GM20000 (cell line): Measurements from ENCODE around the gene BCL2L13.
"Not testable (repeated sequence)": the region's sequence is repeated elsewhere in the genome, so short reads cannot be mapped to it uniquely, and the experiment has no call there.

Experiments
- DNase-seq: peaks from one replicate; pipeline ENCODE4 v3.0.0; 2012; ENCODE audit warnings: low spot score
- CTCF ChIP-seq: IDR thresholded peaks from 2 replicates; pipeline ENCODE4 v1.5.1; 2012; ENCODE audit warnings: mild to moderate bottlenecking, control low read depth; ENCODE audit errors: extremely low read depth, missing control alignments

Gene BCL2L13

GRCh38 chr22:17695986-17696385, 57.4 kb downstream of the BCL2L13 start:
- no peak for TF ChIP-seq CTCF
- no peak for DNase-seq

- not testable (repeated sequence) for DNase-seq
Measured at GRCh38 chr22:17697196-17697595, 58.6 kb downstream of the BCL2L13 start.

- DNase-seq, result not testable (repeated sequence)
Measured at GRCh38 chr22:17698276-17698675, 59.7 kb downstream of the BCL2L13 start.

GRCh38 chr22:17698948-17699347, 60.4 kb downstream of the BCL2L13 start:
- DNase-seq, result no peak
- TF ChIP-seq CTCF, result no peak

- no peak for TF ChIP-seq CTCF
- no peak for DNase-seq
Measured at GRCh38 chr22:17699696-17700340, 61.3 kb downstream of the BCL2L13 start.

- TF ChIP-seq CTCF, result no peak
- DNase-seq, result no peak
Measured at GRCh38 chr22:17700778-17701177, 62.2 kb downstream of the BCL2L13 start.

- DNase-seq, result no peak
- TF ChIP-seq CTCF, result no peak
Measured at GRCh38 chr22:17703811-17704210, 65.3 kb downstream of the BCL2L13 start.

- DNase-seq, result no peak
- TF ChIP-seq CTCF, result no peak
Measured at GRCh38 chr22:17705546-17705945, 67.0 kb downstream of the BCL2L13 start.
